WTC11 (cell line): Measurements from ENCODE around the gene SLC38A4.

Experiments
- ELF4 ChIP-seq: sonication (generic); formaldehyde crosslinking; IDR thresholded peaks from 2 replicates; pipeline ENCODE4 v1.8.1; 2022; ENCODE audit warnings: low read depth, mild to moderate bottlenecking, moderate library complexity, missing genetic modification reagents
- SP1 ChIP-seq: sonication (generic); formaldehyde crosslinking; conservative IDR thresholded peaks from 2 replicates; pipeline ENCODE4 v1.8.1; 2022; ENCODE audit warnings: missing genetic modification reagents
- TF ChIP-seq, protein P1 (sequence below): sonication (generic); formaldehyde crosslinking; IDR thresholded peaks from 2 replicates; pipeline ENCODE4 v1.8.1; 2023; ENCODE audit warnings: mild to moderate bottlenecking, missing genetic modification reagents
- TF ChIP-seq, protein P2 (sequence below): sonication (generic); formaldehyde crosslinking; IDR thresholded peaks from 2 replicates; pipeline ENCODE4 v1.8.0; 2023; ENCODE audit warnings: mild to moderate bottlenecking, missing genetic modification reagents
- TF ChIP-seq, protein P3 (sequence below): sonication (generic); formaldehyde crosslinking; IDR thresholded peaks from 2 replicates; pipeline ENCODE4 v1.8.1; 2023; ENCODE audit warnings: mild to moderate bottlenecking, missing genetic modification reagents, moderate library complexity

DNA sequence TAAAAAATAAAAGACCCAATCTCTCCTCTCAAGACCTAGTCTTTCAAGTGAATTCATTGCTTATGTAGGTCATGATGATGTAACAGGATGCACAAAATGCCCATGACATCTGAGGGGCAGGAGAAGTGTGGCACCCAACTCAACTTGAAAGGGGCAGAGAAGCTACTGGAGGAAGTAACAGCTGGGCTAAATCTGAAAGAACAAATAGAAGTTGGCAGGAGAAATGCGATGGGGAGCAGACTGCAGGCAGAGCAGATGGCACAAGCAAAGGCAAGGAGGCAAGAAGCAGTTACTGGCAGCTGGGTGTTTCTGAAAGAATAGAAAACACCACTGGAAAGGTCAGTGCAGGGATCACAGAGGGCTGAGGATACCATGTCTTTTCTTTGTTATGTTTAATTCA, 14.6 kb downstream of the SLC38A4 start:
- TF ChIP-seq, protein P1, sequence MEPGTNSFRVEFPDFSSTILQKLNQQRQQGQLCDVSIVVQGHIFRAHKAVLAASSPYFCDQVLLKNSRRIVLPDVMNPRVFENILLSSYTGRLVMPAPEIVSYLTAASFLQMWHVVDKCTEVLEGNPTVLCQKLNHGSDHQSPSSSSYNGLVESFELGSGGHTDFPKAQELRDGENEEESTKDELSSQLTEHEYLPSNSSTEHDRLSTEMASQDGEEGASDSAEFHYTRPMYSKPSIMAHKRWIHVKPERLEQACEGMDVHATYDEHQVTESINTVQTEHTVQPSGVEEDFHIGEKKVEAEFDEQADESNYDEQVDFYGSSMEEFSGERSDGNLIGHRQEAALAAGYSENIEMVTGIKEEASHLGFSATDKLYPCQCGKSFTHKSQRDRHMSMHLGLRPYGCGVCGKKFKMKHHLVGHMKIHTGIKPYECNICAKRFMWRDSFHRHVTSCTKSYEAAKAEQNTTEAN (CRISPR knock-in tag), result no peak
- TF ChIP-seq ELF4 (CRISPR knock-in tag), result no peak
- TF ChIP-seq, protein P2, sequence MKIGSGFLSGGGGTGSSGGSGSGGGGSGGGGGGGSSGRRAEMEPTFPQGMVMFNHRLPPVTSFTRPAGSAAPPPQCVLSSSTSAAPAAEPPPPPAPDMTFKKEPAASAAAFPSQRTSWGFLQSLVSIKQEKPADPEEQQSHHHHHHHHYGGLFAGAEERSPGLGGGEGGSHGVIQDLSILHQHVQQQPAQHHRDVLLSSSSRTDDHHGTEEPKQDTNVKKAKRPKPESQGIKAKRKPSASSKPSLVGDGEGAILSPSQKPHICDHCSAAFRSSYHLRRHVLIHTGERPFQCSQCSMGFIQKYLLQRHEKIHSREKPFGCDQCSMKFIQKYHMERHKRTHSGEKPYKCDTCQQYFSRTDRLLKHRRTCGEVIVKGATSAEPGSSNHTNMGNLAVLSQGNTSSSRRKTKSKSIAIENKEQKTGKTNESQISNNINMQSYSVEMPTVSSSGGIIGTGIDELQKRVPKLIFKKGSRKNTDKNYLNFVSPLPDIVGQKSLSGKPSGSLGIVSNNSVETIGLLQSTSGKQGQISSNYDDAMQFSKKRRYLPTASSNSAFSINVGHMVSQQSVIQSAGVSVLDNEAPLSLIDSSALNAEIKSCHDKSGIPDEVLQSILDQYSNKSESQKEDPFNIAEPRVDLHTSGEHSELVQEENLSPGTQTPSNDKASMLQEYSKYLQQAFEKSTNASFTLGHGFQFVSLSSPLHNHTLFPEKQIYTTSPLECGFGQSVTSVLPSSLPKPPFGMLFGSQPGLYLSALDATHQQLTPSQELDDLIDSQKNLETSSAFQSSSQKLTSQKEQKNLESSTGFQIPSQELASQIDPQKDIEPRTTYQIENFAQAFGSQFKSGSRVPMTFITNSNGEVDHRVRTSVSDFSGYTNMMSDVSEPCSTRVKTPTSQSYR (CRISPR knock-in tag), result no peak
- TF ChIP-seq, protein P3, sequence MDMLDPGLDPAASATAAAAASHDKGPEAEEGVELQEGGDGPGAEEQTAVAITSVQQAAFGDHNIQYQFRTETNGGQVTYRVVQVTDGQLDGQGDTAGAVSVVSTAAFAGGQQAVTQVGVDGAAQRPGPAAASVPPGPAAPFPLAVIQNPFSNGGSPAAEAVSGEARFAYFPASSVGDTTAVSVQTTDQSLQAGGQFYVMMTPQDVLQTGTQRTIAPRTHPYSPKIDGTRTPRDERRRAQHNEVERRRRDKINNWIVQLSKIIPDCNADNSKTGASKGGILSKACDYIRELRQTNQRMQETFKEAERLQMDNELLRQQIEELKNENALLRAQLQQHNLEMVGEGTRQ (CRISPR knock-in tag), result no peak
- TF ChIP-seq SP1, result no peak
